GM21367 (cell line): Measurements from ENCODE around the gene CEBPZ.
"Not testable (repeated sequence)": the region's sequence is repeated elsewhere in the genome, so short reads cannot be mapped to it uniquely, and the experiment has no call there.

Experiments used
- ATAC-seq: cut with Tn5 transposase; IDR thresholded peaks from one replicate; pipeline ENCODE4 v1.9.1; 2021; ENCODE audit not compliant: unreplicated experiment

The CEBPZ gene

DNA sequence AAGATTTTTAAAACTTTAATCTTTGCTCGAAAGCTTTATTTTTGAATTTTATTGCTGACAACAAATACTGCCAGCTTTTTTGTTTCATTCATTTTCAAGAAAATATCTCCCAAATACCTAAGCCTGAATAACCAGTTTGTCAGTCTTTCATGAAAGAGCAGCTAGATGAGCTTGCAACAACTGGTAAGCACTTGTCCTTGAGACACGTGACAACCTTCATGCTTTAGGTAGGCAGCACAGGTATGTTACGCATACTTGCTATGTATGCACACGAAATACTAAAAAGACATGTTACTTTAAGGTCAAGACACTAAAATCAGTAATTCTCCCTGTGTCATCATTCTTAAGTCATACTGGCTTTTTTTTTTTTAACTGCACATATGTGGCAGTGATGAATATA, 12.3 kb downstream of the CEBPZ start:
- ATAC-seq = no peak

GRCh38 chr2:37215250-37215649, 16.1 kb downstream of the CEBPZ start:
- ATAC-seq = no peak

GRCh38 chr2:37211939-37212338, 19.5 kb downstream of the CEBPZ start:
- ATAC-seq = no peak

- ATAC-seq = no peak
These were observed 20.2 kb downstream of the CEBPZ start for GRCh38 chr2:37211212-37211611.

GRCh38 chr2:37206760-37207159, 24.6 kb downstream of the CEBPZ start:
- ATAC-seq = not testable (repeated sequence)

DNA sequence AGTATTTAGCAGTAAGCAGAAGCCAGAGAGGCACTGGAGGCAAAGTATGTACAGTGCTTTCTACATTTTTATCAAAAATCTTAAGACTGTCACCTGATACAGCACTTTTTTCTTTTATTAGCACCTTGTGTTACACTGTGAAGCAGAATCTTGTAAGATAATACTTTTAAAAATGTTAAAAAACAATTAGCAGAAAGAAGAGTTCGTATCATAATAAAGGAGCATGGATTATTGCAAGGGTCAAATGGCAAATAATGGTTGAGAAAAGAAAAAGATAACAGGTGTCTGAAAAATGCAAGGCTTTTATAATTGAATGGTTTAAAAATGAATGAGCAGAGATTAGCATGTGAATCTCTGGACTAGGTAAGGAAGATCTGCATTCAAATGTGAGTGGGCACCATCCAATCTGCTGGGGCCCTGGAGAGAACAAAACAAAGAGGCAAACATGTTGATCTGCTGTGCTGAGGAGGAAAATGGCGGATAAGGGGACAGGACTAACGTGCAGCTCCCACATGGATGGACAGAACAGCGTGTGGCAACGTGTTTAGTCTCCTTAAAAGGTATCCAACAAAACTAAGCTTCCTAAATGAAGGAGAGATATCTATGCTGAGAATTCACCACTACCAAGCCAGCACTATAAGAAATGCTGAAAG, 25.6 kb downstream of the CEBPZ start:
- no peak for ATAC-seq

DNA sequence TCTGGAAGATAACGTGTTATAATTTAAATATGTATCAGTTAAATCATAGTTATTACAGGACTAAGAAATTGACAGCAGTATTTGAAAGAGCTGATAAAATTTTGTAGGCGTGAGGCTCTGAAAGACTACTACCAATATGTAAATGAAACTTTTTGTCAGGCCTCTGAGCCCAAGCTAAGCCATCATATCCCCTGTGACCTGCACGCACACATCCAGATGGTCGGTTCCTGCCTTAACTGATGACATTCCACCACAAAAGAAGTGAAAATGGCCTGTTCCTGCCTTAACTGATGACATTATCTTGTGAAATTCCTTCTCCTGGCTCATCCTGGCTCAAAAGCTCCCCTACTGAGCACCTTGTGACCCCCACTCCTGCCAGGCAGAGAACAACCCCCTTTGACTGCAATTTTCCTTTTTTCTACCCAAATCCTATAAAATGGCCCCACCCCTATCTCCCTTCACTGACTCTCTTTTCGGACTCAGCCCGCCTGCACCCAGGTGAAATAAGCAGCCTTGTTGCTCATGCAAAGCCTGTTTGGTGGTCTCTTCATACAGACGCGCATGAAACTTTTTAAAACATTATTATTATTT, 26.2 kb downstream of the CEBPZ start:
- not testable (repeated sequence) for ATAC-seq

GRCh38 chr2:37203708-37204107, 27.7 kb downstream of the CEBPZ start:
- no peak for ATAC-seq

DNA sequence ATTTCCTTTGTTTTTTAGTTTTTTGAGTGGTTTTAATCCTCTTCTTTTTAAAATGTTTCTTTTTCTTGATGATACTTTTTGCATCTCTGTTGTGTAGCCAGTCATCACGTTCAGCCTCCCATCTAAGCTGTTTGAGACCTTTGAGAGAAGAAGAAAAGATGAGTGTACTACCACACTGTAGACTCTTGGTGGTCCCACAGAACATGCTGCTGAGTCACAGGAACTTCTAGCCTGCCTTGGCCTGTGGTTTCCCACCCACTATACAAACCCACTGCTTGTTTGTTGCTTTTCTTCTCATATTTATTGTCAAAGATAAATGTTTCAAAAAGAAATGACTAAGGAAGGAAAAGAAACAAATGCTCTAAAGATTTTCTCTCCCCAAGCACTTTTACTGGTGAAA, 29.6 kb downstream of the CEBPZ start:
- no peak for ATAC-seq

- no peak for ATAC-seq
These were observed 30.2 kb downstream of the CEBPZ start for GRCh38 chr2:37201208-37201607.

GRCh38 chr2:37198681-37199065, 32.7 kb downstream of the CEBPZ start:
- no peak for ATAC-seq

GRCh38 chr2:37196320-37197195, 34.8 kb downstream of the CEBPZ start, which contains the start of gene CEBPZOS:
CEBPZOS (plus strand) TSS chr2:37196496; CDS start chr2:37199705, 3,209 bp downstream.
- ATAC-seq = peak; percentile 72

DNA sequence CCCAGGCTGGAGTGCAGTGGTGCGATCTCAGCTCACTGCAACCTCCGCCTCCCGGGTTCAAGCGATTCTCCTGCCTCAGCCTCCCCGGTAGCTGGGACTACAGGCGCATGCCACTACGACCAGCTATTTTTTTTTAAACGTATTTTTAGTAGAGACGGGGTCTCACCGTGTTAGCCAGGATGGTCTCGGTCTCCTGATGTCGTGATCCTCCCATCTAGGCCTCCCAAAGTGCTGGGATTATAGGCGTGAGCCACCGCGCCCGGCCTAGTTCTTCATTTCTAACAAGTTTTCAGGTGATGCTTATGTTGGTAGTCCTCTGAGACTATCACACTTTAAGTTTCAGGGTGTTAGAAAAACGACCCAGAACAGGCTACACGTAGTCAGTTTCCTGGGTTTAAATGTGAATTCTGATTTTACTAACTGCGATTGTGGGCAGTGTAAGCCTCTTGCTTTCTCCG, 35.5 kb downstream of the CEBPZ start:
- ATAC-seq = peak; percentile 5

DNA sequence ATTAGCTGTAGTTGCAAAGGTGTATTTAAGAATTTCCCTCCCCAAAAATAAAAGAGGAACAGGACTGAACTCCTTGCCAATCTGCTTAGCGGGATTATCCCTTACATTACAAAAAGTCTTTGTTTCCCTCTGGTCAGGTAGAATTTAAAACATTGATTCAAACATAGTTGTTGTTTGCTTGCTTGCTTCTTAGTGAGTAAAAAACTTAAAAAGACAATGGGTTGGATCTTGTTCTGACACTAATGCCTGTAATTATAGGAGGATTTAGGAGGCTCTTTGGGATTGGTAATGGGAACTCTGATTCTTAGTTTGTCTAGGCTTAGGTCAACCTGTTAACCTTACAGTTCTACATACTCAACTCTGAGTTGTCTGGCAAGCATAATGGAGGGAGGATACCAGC, 38.8 kb downstream of the CEBPZ start:
- no peak for ATAC-seq

- ATAC-seq = no peak
These were observed 39.6 kb downstream of the CEBPZ start for GRCh38 chr2:37191747-37192146.

DNA sequence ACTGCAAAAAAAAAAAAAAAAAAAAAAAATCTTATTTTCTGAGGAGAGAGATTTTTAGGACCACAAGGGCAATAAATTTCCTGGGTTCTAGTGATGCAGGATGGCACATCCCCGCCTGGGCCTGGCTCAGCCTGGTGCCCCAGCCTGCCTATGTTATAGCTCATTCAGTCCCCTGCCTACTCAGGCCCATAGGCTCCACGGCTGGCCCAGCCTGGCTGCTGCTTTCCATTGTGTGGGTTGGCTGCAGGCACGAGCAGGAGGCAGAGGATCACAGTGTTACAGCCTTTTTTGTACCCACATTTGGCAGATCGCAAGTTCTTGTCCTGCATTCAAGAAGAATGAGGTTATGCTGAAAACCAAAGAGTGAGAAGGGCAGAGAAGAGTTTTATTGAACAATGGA, 40.1 kb downstream of the CEBPZ start:
- ATAC-seq = no peak

GRCh38 chr2:37190290-37190689, 41.1 kb downstream of the CEBPZ start:
- no peak for ATAC-seq

GRCh38 chr2:37189452-37190153, 41.8 kb downstream of the CEBPZ start:
- ATAC-seq = no peak

- ATAC-seq = no peak
These were observed 42.8 kb downstream of the CEBPZ start, which contains the start of gene SULT6B1 for GRCh38 chr2:37188570-37188969. SULT6B1 (minus strand) TSS chr2:37188670; CDS start chr2:37188640, 30 bp downstream.

- ATAC-seq = no peak
These were observed 49.4 kb downstream of the CEBPZ start for GRCh38 chr2:37181726-37182684.
